ENCODE data around the gene MEPCE. TPM values are rescaled to one million over a fixed set of nuclear protein-coding genes. Genes with fewer than 3 reads are reported as not detected.

MEPCE gene
- total RNA-seq, 2 experiments from 2014 or later, result 52.6 to 57.0 TPM

DNA sequence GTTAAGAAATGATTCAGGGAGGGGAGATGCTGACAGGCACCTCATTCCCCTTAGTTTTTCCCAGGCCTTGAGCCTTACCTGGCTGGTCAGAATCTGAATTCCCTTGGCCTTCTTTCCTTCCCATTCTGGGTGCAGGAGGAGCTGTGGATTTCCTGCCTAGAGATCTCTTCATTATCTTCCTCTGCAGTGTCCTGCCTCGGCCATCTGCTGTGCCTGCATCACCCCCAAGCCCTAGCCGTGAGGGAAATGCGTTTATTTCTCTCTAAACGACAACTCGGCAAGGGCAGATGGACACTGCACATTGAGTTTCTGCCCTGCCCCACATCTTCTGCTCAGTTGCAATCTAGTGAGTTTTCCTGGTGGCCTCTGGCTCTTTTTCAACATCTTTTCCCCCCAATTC, 27.8 kb upstream of the MEPCE start:
- peaks cover 6% of the 10 kb centered on the region for H3K4me1 Mint-ChIP-seq (ENCODE audit: low read depth)
- no peaks in the 10 kb centered on the region for H3K36me3 ChIP-seq (ENCODE audit: insufficient read depth, low read length)
- CTCF ChIA-PET, result no interaction called here
- no peaks in the 10 kb centered on the region for H3K27me3 ChIP-seq (ENCODE audit: control insufficient read depth in 1 of 2, insufficient read depth in 2 of 2, low read length in 2 of 2)
- peaks cover 7% of the 10 kb centered on the region for H3K36me3 Mint-ChIP-seq (ENCODE audit: low read depth)
- ATAC-seq (ENCODE audit: poor library complexity), result no peak
- no peaks in the 10 kb centered on the region for H3K9me3 ChIP-seq (ENCODE audit: control insufficient read depth in 1 of 2, insufficient read depth in 1 of 2, low read length in 2 of 2)
- H3K4me1 ChIP-seq (ENCODE audit: insufficient read depth, low read length), result peaks cover 14% of the 10 kb centered on the region
- no peak overlapping the region for H3K4me3 ChIP-seq (ENCODE audit: low read length)
- no peak for DNase-seq
- intact Hi-C loops (cut with DNase I, micrococcal nuclease), result no loop called here
- POLR2A ChIA-PET, result interaction anchor here (1.3 kb wide), 1 partner anchor 26 kb away, joined by 3 read pairs; no protein-coding TSS in a partner anchor
- no peak overlapping the region for H3K27ac Mint-ChIP-seq
- no peaks in the 10 kb centered on the region for H3K27me3 Mint-ChIP-seq
- H3K4me3 Mint-ChIP-seq, result no peak overlapping the region
- TF ChIP-seq, protein P1, sequence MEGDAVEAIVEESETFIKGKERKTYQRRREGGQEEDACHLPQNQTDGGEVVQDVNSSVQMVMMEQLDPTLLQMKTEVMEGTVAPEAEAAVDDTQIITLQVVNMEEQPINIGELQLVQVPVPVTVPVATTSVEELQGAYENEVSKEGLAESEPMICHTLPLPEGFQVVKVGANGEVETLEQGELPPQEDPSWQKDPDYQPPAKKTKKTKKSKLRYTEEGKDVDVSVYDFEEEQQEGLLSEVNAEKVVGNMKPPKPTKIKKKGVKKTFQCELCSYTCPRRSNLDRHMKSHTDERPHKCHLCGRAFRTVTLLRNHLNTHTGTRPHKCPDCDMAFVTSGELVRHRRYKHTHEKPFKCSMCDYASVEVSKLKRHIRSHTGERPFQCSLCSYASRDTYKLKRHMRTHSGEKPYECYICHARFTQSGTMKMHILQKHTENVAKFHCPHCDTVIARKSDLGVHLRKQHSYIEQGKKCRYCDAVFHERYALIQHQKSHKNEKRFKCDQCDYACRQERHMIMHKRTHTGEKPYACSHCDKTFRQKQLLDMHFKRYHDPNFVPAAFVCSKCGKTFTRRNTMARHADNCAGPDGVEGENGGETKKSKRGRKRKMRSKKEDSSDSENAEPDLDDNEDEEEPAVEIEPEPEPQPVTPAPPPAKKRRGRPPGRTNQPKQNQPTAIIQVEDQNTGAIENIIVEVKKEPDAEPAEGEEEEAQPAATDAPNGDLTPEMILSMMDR (IDR thresholded peaks at IDR 0.05), result no peak
- H3K27ac ChIP-seq (ENCODE audit: low read depth in 1 of 2, low read length in 2 of 2), result no peak overlapping the region
- no peaks in the 10 kb centered on the region for H3K9me3 Mint-ChIP-seq

DNA sequence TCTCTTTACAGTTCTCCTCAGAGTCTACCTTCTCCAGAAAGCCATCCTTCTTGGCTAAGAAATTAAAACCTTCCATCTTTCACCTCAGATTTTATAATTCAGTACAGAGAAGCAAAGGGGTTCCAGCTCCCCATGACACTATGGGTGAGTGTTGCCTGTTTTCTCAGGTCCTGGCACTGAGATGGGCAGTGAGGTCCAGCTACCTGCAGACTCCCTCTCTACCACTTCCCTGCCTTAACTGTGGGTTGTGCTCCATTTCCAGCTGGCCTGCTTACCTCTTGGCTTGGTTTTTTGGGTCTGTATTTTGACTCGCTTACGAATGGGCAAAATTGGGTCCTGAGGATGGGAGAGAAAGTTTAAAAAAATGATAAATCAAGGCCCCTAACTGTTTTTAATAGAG, 27.4 kb upstream of the MEPCE start:
- no peaks in the 10 kb centered on the region for H3K9me3 ChIP-seq (ENCODE audit: control insufficient read depth in 1 of 2, insufficient read depth in 1 of 2, low read length in 2 of 2)
- DNase-seq, result no peak
- TF ChIP-seq, protein P1 (IDR thresholded peaks at IDR 0.05), result no peak
- POLR2A ChIA-PET, result no interaction called here
- H3K27me3 Mint-ChIP-seq, result no peaks in the 10 kb centered on the region
- no peaks in the 10 kb centered on the region for H3K27me3 ChIP-seq (ENCODE audit: control insufficient read depth in 1 of 2, insufficient read depth in 2 of 2, low read length in 2 of 2)
- no peak overlapping the region for H3K4me3 Mint-ChIP-seq
- H3K27ac Mint-ChIP-seq, result no peak overlapping the region
- peaks cover 11% of the 10 kb centered on the region for H3K4me1 ChIP-seq (ENCODE audit: insufficient read depth, low read length)
- CTCF ChIA-PET, result no interaction called here
- H3K9me3 Mint-ChIP-seq, result no peaks in the 10 kb centered on the region
- peaks cover 7% of the 10 kb centered on the region for H3K36me3 Mint-ChIP-seq (ENCODE audit: low read depth)
- no peak overlapping the region for H3K27ac ChIP-seq (ENCODE audit: low read depth in 1 of 2, low read length in 2 of 2)
- no peak for ATAC-seq (ENCODE audit: poor library complexity)
- intact Hi-C loops (cut with DNase I, micrococcal nuclease), result no loop called here
- peaks cover 2% of the 10 kb centered on the region for H3K4me1 Mint-ChIP-seq (ENCODE audit: low read depth)
- H3K4me3 ChIP-seq (ENCODE audit: low read length), result no peak overlapping the region
- H3K36me3 ChIP-seq (ENCODE audit: insufficient read depth, low read length), result no peaks in the 10 kb centered on the region

GRCh38 chr7:100406767-100407166, 22.9 kb upstream of the MEPCE start:
- TF ChIP-seq, protein P1 (IDR thresholded peaks at IDR 0.05), result no peak
- no peak for ATAC-seq (ENCODE audit: poor library complexity)
- no peaks in the 10 kb centered on the region for H3K9me3 ChIP-seq (ENCODE audit: control insufficient read depth in 1 of 2, insufficient read depth in 1 of 2, low read length in 2 of 2)
- H3K27me3 ChIP-seq (ENCODE audit: control insufficient read depth in 1 of 2, insufficient read depth in 2 of 2, low read length in 2 of 2), result no peaks in the 10 kb centered on the region
- no peak overlapping the region for H3K27ac ChIP-seq (ENCODE audit: low read depth in 1 of 2, low read length in 2 of 2)
- H3K36me3 ChIP-seq (ENCODE audit: insufficient read depth, low read length), result no peaks in the 10 kb centered on the region
- intact Hi-C loops (cut with DNase I, micrococcal nuclease), result loop anchor here (2.0 to 5.0 kb wide), 3 partner anchors 214 to 429 kb away; partner anchors contain the start of gene AZGP1 (in 1 of the 2)
- no peak overlapping the region for H3K4me3 ChIP-seq (ENCODE audit: low read length)
- Mint-ChIP-seq H3K4me1 (ENCODE audit: low read depth) (peaks cover 3% of the 10 kb centered on the region), H3K27ac (no peak overlapping the region), H3K27me3 (no peaks in the 10 kb centered on the region), H3K4me3 (no peak overlapping the region), H3K36me3 (ENCODE audit: low read depth) (peaks cover 7% of the 10 kb centered on the region), H3K9me3 (no peaks in the 10 kb centered on the region)
- POLR2A ChIA-PET, result interaction anchor here (1.2 to 1.6 kb wide), 4 partner anchors 21 to 305 kb away, joined by 3 to 9 read pairs (median 4); partner anchors contain the start of genes AP4M1, FBXO24, LRCH4 and ZCWPW1
- no peak for DNase-seq
- CTCF ChIA-PET, result interaction anchor here (1.0 to 1.6 kb wide), 5 partner anchors 16 to 274 kb away, joined by 3 to 6 read pairs (median 6); partner anchors contain the start of gene ZCWPW1
- H3K4me1 ChIP-seq (ENCODE audit: insufficient read depth, low read length), result peaks cover 5% of the 10 kb centered on the region
